ENCODE data around the gene CMTM5. TPM values are rescaled to one million over a fixed set of nuclear protein-coding genes. Genes with fewer than 3 reads are reported as not detected.
"Not testable (repeated sequence)": the region's sequence is repeated elsewhere in the genome, so short reads cannot be mapped to it uniquely, and the experiment has no call there.

CMTM5 gene
- polyA plus RNA-seq, 3 donors = 0.26 to 0.43 TPM; not detected in 1

DNA sequence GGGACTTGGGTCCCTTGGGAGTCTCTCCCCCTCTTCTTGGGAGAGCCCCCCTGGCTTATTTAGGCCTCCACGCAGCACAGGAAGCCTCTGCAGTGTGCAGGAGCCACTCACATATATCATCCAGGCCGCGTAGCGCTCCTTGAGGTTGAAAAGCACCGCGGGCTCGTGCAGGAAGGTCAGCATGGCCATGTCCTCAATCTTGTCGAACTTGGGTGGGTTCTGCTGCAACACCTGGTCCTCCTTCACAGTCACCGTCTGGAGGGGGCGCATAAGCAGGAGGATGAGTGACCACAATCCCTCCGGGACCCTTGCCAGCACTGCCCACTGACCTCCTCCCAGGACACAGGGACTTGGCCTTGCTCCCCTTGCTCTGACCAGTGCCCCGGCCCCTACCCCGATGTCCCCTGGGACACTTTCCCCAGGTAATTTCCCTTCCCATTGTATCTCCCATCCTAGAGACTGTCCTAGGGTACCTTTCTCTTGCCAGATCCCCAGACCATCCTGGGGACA, 28.7 kb downstream of the CMTM5 start:
- H3K27ac ChIP-seq (ENCODE audit: low read depth, low read length) = no peak overlapping the region
- 83 to 87% (median 83%) methylated on average over 13 of the region's 13 CpGs for WGBS, 3 donors

DNA sequence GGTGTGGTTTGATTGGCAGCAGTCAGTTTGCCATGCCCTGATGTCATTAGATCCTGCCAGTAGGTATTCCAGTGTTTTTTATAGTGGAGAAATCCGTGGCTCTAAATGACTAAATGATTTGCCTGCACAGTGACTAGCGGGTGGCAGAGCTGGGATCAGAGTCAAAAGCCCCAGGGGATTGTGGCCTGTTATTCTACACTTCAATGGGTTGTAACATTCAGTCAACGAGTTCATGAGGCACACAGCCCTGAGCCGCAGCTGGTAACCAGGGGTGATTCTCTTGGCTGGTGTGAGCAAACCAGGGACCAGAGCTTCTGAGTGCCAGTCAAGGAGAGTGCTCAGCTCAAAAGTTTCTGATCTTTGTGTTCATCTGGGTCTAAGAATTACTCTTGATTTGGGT, 29.4 kb downstream of the CMTM5 start:
- WGBS, 3 donors = 57 to 70% (median 62%) methylated on average over 4 of the region's 4 CpGs
- H3K27ac ChIP-seq (ENCODE audit: low read depth, low read length) = no peak overlapping the region

- 80 to 89% (median 85%) methylated on average over 15 of the region's 15 CpGs for WGBS, 3 donors
- H3K27ac ChIP-seq (ENCODE audit: low read depth, low read length) = no peak overlapping the region
These were observed 30.0 kb downstream of the CMTM5 start for GRCh38 chr14:23406725-23407355.

- no peak within 1 kb of the TSS for H3K27ac ChIP-seq (ENCODE audit: low read depth, low read length)
- 80 to 82% (median 81%) methylated on average over 15 of the region's 15 CpGs for WGBS, 3 donors
These were observed 30.9 kb downstream of the CMTM5 start, which contains the start of gene MYH6 for GRCh38 chr14:23407516-23408306. Gene MYH6 (minus strand): TSS chr14:23408273. CDS start chr14:23407223, 1,050 bp downstream.

DNA sequence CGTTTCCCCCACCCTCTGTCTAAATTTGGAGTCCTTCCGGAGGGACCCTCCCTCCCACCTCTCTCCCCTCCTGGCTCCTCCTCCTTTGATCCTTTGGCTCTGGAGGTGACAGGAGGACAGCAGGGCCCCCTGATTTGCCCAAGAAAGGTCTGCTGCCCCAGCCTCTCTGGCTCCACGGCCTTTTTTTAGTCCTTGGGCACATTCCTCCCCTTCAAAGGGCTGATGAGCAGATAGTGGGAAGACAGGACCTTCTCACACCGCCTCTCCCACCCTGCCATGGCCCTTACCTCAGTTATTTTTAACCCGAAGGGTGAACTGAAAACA, 31.4 kb downstream of the CMTM5 start:
- H3K27ac ChIP-seq (ENCODE audit: low read depth, low read length) = no peak overlapping the region
- WGBS, 3 donors = 45 to 62% (median 57%) methylated on average over 5 of the region's 5 CpGs

DNA sequence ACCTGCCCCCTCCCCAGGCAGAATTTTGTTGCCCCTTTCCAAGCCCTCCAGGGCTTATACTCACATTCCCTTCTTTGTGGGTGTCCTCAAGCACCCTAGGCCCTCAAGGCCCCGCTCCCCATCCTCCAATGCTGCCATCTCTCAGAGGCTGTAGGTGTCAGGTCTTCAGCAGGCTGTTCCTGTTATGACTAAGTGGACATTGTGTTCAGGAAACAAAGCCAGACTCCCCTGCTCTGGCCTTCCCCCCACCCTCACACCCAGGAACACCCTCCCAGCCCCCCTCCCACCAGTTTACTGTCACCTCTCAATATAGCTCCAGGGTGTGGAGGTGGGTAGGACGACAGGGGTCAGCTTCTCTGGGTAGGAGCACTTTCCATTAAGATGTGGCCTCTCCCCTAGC, 32.6 kb downstream of the CMTM5 start:
- H3K27ac ChIP-seq (ENCODE audit: low read depth, low read length) = no peak overlapping the region
- WGBS, 3 donors = 64 to 91% (median 78%) methylated on average over 2 of the region's 2 CpGs

- no peak overlapping the region for H3K27ac ChIP-seq (ENCODE audit: low read depth, low read length)
- 79 to 81% (median 79%) methylated on average over 14 of the region's 14 CpGs for WGBS, 3 donors
These were observed 33.3 kb downstream of the CMTM5 start for GRCh38 chr14:23409966-23410635.

DNA sequence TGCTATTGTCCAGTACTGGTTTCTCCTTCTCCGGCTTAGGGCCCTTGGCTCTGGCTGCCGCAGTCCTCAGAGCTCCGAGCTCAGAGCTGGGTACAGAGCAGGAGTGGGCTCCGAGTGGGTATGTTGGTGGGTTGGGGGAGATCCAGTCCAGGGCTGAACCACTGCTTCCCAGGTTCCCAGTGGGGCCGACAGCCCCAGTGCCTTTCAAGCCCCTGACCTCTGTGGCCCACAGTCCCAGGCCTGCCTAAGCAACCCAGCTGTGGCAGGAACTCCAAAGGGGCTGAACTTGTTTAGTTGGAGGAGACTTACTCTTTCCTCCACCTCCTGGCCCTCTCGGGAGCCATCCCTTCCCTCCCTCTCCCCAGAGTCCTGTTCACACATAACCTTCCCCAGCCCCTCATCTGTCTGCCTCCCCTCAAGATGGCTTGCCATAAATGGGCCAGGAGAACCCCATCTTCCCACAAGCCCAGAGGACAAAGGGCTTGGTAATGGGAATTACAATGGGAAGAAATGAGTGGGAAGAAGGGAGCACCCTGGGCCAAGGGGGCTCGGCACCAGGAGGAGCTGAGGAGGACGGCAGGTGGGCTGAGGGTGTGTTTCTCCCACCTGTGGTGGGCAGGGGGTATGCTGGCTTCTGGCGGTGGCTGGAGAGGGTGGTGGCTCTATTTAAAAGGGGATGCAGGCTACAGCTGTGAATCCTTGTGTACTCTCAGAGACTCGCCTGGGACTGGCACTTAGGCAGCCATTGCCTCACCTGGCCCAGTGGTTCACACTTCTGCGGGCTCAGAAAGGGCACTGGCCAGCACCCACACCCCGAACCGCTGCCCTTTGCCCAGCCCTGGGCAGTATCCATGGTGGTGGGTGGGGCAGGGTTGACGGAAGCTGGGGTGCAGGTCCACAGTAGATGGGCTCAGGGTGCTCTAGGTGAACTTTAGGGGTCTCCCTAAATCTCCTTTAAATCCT, 35.0 kb downstream of the CMTM5 start:
- no peak overlapping the region for H3K27ac ChIP-seq (ENCODE audit: low read depth, low read length)
- WGBS, 3 donors = 80 to 90% (median 81%) methylated on average over 14 of the region's 14 CpGs

DNA sequence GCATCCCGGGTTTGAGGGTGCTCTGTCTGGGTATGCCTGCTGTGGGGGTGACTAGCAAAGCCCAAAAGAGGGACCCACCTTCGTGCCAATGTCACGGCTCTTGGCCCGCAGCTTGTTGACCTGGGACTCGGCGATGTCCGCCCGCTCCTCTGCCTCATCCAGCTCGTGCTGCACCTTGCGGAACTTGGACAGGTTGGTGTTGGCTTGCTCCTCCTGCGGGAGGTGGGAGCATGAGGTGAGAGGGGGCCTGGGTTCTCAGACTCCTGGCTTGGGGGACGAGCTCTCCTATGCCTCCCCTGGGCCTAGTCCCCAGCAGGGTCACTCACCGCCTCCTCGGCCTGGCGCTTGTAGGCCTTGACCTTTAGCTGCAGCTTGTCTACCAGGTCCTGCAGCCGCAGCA, 36.8 kb downstream of the CMTM5 start:
- WGBS, 3 donors = 85 to 93% (median 91%) methylated on average over 16 of the region's 16 CpGs
- H3K27ac ChIP-seq (ENCODE audit: low read depth, low read length) = no peak overlapping the region

- 59 to 72% (median 71%) methylated on average over 3 of the region's 3 CpGs for whole genome bisulfite sequencing, 3 donors
These were observed 37.4 kb downstream of the CMTM5 start for GRCh38 chr14:23414254-23414653.

DNA sequence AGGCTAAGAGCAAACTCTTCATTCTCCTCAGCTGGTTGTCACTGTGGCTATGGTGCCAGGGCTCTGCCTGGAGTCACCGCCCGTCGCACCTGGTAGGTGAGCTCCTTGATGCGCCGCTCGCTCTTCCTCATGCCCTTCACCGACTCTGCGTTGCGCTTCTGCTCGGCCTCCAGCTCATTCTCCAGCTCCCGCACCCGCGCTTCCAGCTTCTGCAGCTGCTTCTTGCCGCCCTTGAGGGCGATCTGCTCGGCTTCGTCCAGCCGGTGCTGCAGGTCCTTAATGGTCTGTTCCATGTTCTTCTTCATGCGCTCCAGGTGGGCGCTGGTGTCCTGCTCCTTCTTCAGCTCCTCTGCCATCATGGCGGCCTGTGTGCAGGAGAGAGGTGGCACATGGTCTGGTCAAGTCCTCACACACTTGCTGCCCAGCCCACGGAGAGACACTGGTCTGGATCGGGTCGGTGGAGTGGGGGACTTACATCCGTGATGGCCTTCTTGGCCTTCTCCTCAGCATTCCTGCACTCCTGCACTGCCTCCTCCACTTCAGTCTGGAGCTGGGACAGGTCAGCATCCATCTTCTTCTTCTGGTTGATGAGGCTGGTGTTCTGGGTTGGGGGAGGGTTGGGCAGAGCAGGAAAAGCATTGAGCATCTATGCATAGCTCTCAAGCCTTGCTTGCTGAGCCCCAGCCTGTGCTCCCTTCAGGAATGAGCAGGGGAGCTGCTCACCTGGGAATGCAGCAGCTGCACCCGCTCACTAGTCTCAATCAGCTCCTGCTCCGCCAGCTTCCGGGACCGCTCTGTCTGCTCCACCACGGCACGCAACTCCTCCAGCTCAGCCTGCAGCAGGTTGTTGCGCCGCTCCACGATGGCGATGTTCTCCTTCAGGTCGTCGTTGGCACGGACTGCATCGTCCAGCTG, 38.3 kb downstream of the CMTM5 start:
- 79 to 94% (median 91%) methylated on average over 37 to 39 of the region's 39 CpGs for WGBS, 3 donors
- no peak overlapping the region for H3K27ac ChIP-seq (ENCODE audit: low read depth, low read length)

More at GRCh38 chr14:23414254-23414653, 37.4 kb downstream of the CMTM5 start:
- H3K27ac ChIP-seq (ENCODE audit: low read depth, low read length) = no peak overlapping the region

DNA sequence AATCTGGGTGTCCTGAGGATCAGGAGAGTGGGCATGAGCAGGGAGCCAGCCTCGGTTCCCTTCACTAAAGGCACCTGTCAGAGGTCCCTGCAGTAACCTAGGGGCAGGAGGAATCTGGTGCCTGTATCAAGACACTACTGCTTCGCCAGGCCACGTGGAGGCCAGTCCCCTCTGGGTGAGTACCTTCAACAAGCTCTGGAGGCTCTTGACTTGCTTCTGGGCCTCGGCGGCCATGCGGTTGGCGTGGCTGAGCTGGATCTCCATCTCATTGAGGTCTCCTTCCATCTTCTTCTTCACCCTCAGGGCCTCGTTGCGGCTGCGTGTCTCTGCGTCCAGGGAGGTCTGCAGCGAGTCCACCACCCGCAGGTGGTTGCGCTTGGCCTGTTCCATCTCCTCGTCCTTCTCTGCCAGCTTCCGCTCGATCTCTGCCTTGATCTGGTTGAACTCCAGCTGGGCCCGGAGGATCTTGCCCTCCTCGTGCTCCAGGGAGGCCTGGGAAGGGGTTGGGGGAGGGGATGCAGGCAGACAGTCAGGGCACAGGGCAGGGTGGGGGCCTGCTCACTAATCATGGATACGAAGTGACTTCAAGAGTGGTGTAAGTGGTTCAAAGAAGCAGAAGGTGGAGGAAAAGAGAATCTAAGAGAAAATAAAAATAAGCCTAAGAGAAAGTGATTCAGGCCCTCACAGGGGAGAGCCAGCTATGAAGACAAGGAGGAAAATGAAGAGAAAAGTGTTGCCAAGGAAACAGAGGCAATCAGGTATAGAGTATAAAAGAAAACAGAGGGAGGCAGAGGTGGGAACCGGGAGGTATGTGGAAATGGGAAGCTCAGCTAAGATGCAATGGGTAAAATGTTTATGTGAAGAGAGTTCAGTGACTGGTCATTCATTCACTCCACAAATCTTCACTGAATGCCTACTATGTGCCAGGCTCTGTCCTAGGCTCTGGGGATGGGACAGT, 39.3 kb downstream of the CMTM5 start:
- no peak overlapping the region for H3K27ac ChIP-seq (ENCODE audit: low read depth, low read length)
- 57 to 80% (median 75%) methylated on average over 17 to 21 of the region's 21 CpGs for WGBS, 3 donors

DNA sequence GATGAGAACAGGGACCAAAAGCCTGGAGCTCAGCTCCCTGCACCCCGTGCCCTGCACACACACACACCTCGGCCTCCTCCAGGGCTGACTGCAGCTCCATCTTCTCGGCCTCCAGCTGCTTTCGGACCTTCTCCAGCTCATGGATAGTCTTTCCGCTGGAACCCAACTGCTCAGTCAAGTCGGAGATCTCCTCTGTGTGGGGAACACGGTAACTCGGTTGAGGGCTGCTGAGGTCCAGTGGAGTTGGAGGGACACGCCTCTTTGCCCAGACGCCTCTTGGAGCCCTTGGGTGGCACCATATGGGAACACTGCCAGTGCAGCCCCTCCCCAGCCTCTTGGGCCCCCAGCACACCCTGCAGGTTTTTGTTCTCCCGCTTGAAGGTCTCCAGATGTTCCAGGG, 40.0 kb downstream of the CMTM5 start:
- no peak overlapping the region for H3K27ac ChIP-seq (ENCODE audit: low read depth, low read length)

GRCh38 chr14:23417269-23417668, 40.4 kb downstream of the CMTM5 start:
- 79 to 92% (median 80%) methylated on average over 12 of the region's 12 CpGs for WGBS, 3 donors
- not testable (repeated sequence) for H3K27ac ChIP-seq (ENCODE audit: low read depth, low read length)

More for the DNA sequence above, 40.0 kb downstream of the CMTM5 start:
- WGBS, 3 donors = 87 to 89% (median 87%) methylated on average over 11 of the region's 11 CpGs

GRCh38 chr14:23418021-23418420, 41.2 kb downstream of the CMTM5 start:
- H3K27ac ChIP-seq (ENCODE audit: low read depth, low read length) = no peak overlapping the region
- WGBS, 3 donors = 87 to 94% (median 90%) methylated on average over 21 of the region's 21 CpGs

- not testable (repeated sequence) for H3K27ac ChIP-seq (ENCODE audit: low read depth, low read length)
- WGBS, 3 donors = 56 to 84% (median 61%) methylated on average over 2 to 3 of the region's 17 CpGs
These were observed 42.8 kb downstream of the CMTM5 start for GRCh38 chr14:23419646-23420045.

Data from adipose tissue (tissue), 3 donors.